AG04449 (cell line): ENCODE results near the gene S100A8.

Source experiments
- CTCF ChIA-PET: fragments of 350-600 bp; formaldehyde crosslinking; extraction: SDS; loops from one replicate; lab custom pipeline; 2021; ENCODE audit warnings: antibody characterized with exemption; lab: Yijun Ruan, JAX
- POLR2A ChIA-PET: fragments of 400-600, 350-600 bp; formaldehyde crosslinking; extraction: SDS; loops from one replicate; lab custom pipeline; 2020; ENCODE audit warnings: antibody characterized with exemption, inconsistent platforms; lab: Yijun Ruan, JAX
- DNase-seq: peaks from one replicate; pipeline ENCODE4 v3.0.0-alpha.2; 2010; ENCODE audit warnings: low read depth, low spot score
- H3K4me3 ChIP-seq: 2 replicates; pipeline ENCODE4 v1.5.1; 2011; ENCODE audit warnings: low read depth, mild to moderate bottlenecking, control low read depth, low read length
- TF ChIP-seq, protein P1 (sequence below): IDR thresholded peaks from one replicate; pipeline ENCODE4 v1.5.1; 2011; ENCODE audit warnings: mild to moderate bottlenecking, moderate library complexity, low read length, control low read depth, inconsistent platforms; ENCODE audit not compliant: insufficient read depth; ENCODE audit errors: missing control alignments

S100A8 gene

DNA sequence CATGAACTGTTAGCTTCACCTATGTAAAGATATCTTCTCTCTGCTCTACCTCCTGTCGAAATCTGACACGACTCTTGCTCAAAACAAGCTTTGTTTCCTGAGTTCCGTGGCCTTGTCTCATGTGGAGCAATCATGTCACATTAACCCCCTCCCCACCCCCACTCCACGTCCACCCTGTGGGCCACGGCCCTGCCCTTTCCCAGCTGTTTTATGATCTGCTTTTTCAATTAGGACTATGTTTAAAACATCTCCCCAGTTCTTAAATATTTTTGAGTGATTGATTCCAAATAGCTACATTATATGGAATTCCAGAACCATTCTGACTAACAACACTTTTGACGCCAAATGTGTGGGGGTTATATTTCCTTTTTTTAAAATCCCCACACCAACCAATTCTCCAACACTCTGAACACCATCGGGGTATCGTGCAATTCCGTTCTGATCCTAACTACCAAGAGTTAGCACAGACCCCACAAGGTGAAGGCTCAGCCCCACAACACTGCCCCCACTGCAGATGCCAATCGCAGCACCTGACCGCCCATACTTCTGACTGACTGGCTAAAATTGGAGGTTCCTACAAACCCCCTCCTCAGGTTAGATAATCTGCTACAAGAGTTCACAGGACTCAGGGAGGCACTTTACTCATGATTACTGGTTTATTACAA lies 12.7 kb upstream of the S100A8 start:
- POLR2A ChIA-PET, result no interaction called here
- no peak for DNase-seq
- H3K4me3 ChIP-seq, result no peak overlapping the region
- TF ChIP-seq, protein P1, sequence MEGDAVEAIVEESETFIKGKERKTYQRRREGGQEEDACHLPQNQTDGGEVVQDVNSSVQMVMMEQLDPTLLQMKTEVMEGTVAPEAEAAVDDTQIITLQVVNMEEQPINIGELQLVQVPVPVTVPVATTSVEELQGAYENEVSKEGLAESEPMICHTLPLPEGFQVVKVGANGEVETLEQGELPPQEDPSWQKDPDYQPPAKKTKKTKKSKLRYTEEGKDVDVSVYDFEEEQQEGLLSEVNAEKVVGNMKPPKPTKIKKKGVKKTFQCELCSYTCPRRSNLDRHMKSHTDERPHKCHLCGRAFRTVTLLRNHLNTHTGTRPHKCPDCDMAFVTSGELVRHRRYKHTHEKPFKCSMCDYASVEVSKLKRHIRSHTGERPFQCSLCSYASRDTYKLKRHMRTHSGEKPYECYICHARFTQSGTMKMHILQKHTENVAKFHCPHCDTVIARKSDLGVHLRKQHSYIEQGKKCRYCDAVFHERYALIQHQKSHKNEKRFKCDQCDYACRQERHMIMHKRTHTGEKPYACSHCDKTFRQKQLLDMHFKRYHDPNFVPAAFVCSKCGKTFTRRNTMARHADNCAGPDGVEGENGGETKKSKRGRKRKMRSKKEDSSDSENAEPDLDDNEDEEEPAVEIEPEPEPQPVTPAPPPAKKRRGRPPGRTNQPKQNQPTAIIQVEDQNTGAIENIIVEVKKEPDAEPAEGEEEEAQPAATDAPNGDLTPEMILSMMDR, result no peak
- CTCF ChIA-PET, result interaction anchor here (1.7 kb wide), 1 partner anchor 48 kb away, joined by 5 read pairs; no protein-coding TSS in a partner anchor

DNA sequence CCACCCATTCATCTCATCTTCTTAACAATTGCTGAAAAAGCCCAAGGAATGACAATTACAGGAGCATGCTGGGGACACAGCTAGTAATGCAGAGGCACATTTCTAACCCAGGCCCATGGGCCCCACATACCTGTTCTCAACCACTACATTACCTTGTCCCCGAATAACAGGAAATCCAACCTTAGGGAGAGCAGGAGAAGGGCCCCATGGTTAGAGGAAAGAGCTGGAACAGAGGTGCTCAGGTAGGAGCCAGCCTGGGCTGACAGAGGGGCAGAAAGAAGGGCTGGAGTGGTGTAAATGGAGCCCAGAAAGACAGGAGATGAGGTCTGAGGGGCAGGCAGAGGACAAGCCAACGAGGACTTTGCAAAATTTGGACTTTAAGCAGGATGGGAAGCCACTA lies 11.4 kb upstream of the S100A8 start:
- ChIA-PET CTCF (interaction anchor here (1.7 kb wide), 1 partner anchor 47 kb away, joined by 5 read pairs; no protein-coding TSS in a partner anchor), POLR2A (no interaction called here)
- no peak overlapping the region for H3K4me3 ChIP-seq
- no peak for DNase-seq
- TF ChIP-seq, protein P1, result no peak

DNA sequence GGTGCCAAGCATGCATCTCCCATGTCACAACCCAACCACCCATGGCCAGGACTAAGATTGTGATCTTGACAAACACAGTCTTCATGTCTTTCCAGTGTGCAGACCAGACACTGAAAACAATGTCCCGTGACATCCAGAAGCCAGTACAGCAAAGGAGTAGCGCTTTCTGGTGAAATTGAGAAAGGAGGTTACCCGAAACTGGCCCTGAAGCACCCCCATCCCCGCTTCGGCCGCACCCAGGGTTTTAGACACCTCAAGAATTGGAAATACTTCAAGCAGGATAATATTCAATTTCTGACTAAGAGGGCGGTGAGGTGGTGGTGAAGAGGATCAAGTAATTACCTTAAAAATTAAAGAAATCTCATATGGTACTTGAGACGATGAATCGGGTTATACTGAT lies 10.6 kb upstream of the S100A8 start:
- POLR2A ChIA-PET, result no interaction called here

DNA sequence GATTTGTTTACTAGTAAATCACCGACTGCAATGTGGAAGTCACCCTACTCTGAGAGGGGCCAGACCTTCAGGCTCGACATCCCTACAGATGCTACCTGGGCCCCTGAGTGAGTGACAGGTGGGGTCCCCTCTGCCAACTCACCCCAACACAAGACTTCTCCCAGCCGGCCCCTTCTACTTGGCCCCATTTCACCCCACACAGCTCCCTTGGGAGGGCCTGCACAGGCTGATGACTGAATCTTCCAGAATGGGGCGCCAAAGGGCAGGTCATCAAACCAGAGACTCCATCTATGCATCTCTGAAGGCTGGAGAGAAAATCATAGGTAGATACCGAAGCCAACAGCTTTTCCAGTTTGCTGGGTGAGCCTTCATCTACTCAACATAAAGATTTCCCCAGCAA lies 9.4 kb upstream of the S100A8 start:
- TF ChIP-seq, protein P1, result no peak
- ChIA-PET POLR2A (no interaction called here), CTCF (interaction anchor here (1.5 to 1.8 kb wide), 3 partner anchors 85 to 95 kb away, joined by 3 to 11 read pairs (median 4); no protein-coding TSS in a partner anchor)
- no peak overlapping the region for H3K4me3 ChIP-seq
- no peak for DNase-seq

More for the DNA sequence above, 10.6 kb upstream of the S100A8 start:
- CTCF ChIA-PET, result interaction anchor here (1.7 kb wide), 1 partner anchor 46 kb away, joined by 5 read pairs; no protein-coding TSS in a partner anchor
- H3K4me3 ChIP-seq, result no peak overlapping the region
- no peak for DNase-seq
- TF ChIP-seq, protein P1, result no peak

DNA sequence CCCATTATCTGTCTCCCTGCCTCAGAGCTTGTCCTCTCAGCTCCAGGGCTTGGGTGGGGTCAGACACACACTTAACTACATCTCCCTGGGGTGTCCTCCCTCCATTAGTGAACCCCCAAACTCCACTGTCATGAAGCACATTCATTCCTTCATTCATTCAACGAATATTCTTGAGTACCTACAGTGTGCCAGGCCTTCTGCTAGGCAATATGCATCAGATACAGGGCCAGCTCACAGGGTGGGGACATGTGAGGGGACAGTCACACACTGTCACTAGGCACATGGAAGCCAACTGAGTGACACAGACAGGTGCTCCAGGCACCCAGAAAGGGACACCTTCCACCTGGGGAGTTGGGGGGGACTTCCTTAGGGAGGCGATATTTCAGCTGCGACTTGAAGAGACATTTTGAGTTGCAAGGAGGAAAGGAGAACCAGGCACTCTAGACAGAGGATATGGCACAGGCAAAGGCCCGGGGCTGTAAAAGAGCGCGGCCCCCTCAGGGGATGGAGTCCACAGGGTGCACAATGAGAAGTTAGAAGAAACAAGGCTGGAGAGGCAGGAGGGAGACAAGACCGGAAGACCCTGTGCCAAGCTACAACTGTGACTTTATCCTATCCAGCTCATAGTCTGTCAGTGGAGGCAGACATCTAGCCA lies 8.7 kb upstream of the S100A8 start:
- ChIA-PET CTCF (interaction anchor here (1.5 to 1.8 kb wide), 3 partner anchors 86 to 95 kb away, joined by 3 to 11 read pairs (median 4); no protein-coding TSS in a partner anchor), POLR2A (no interaction called here)
- H3K4me3 ChIP-seq, result no peak overlapping the region
- DNase-seq, result no peak
- TF ChIP-seq, protein P1, result no peak
